Astrocyte (in vitro differentiated cells and primary cell): ENCODE measurements around the gene GIGYF1. TPM values are rescaled to one million over a fixed set of nuclear protein-coding genes. Genes with fewer than 3 reads are reported as not detected.
"Not testable (repeated sequence)": the region's sequence is repeated elsewhere in the genome, so short reads cannot be mapped to it uniquely, and the experiment has no call there.

ENCODE experiments used
- DNase-seq: peaks from one replicate; pipeline ENCODE4 v3.0.0-alpha.2; 2010; ENCODE audit warnings: low read depth
- FAIRE-seq: peaks from 2 replicates; lab custom pipeline; 2011; peaks lifted over from hg19 to GRCh38; lab: Jason Lieb, UNC
- H2AFZ ChIP-seq: 2 replicates; pipeline ENCODE4 v1.6.0; 2012; ENCODE audit warnings: low read depth, low read length, inconsistent platforms
- H3K27ac ChIP-seq: 2 replicates; pipeline ENCODE4 v1.5.1; 2011; ENCODE audit warnings: low read depth, low read length, inconsistent platforms
- H3K27me3 ChIP-seq: 2 replicates; pipeline ENCODE4 v1.6.0; 2011; ENCODE audit warnings: low read length, inconsistent platforms; ENCODE audit not compliant: insufficient read depth
- H3K36me3 ChIP-seq: 2 replicates; pipeline ENCODE4 v1.5.1; 2011; ENCODE audit warnings: low read length, inconsistent platforms; ENCODE audit not compliant: insufficient read depth
- H3K4me1 ChIP-seq: 2 replicates; pipeline ENCODE4 v1.5.1; 2011; ENCODE audit warnings: low read length, inconsistent platforms; ENCODE audit not compliant: insufficient read depth
- H3K4me2 ChIP-seq: 2 replicates; pipeline ENCODE4 v1.6.0; 2012; ENCODE audit warnings: low read length, inconsistent platforms
- H3K4me3 ChIP-seq: 2 replicates; pipeline ENCODE4 v1.5.1; 2011; ENCODE audit warnings: low read depth, mild to moderate bottlenecking, low read length, inconsistent platforms; ENCODE audit not compliant: insufficient read depth
- H3K79me2 ChIP-seq: 2 replicates; pipeline ENCODE4 v1.6.0; 2012; ENCODE audit warnings: mild to moderate bottlenecking, low read length, inconsistent platforms; ENCODE audit not compliant: insufficient read depth
- H3K9ac ChIP-seq: 2 replicates; pipeline ENCODE4 v1.6.0; 2012; ENCODE audit warnings: mild to moderate bottlenecking, low read length, inconsistent platforms
- H3K9me3 ChIP-seq: 2 replicates; pipeline ENCODE4 v1.5.1; 2012; ENCODE audit warnings: low read depth, mild to moderate bottlenecking, low read length, inconsistent platforms; ENCODE audit not compliant: insufficient read depth
- H4K20me1 ChIP-seq: 2 replicates; pipeline ENCODE4 v1.6.0; 2012; ENCODE audit warnings: low read length, inconsistent platforms; ENCODE audit not compliant: insufficient read depth
- H3K27ac Mint-ChIP-seq: one replicate; pipeline ENCODE4 v1.8.0; 2021; ENCODE audit warnings: mild to moderate bottlenecking, mixed read lengths; ENCODE audit not compliant: unreplicated experiment
- H3K27me3 Mint-ChIP-seq: one replicate; pipeline ENCODE4 v1.8.0; 2021; ENCODE audit warnings: low read depth, mixed read lengths; ENCODE audit not compliant: unreplicated experiment
- H3K36me3 Mint-ChIP-seq: one replicate; pipeline ENCODE4 v1.8.0; 2021; ENCODE audit warnings: low read depth, mixed read lengths; ENCODE audit not compliant: unreplicated experiment
- H3K4me1 Mint-ChIP-seq: one replicate; pipeline ENCODE4 v1.8.0; 2021; ENCODE audit warnings: low read depth, mixed read lengths; ENCODE audit not compliant: unreplicated experiment
- H3K4me3 Mint-ChIP-seq: one replicate; pipeline ENCODE4 v1.8.0; 2021; ENCODE audit warnings: mild to moderate bottlenecking, moderate library complexity, mixed read lengths; ENCODE audit not compliant: unreplicated experiment
- H3K9me3 Mint-ChIP-seq: one replicate; pipeline ENCODE4 v1.8.0; 2021; ENCODE audit warnings: mild to moderate bottlenecking, mixed read lengths; ENCODE audit not compliant: unreplicated experiment
- CTCF ChIP-seq: IDR thresholded peaks from 2 replicates; pipeline ENCODE4 v1.5.1; 2011; ENCODE audit warnings: low read depth, mild to moderate bottlenecking, inconsistent platforms, low read length, moderate library complexity; ENCODE audit not compliant: insufficient read depth
- EZH2 ChIP-seq: IDR thresholded peaks from 2 replicates; pipeline ENCODE4 v1.6.1; 2012; ENCODE audit warnings: mild to moderate bottlenecking, low read length, inconsistent platforms; ENCODE audit not compliant: insufficient read depth
- total RNA-seq: library from RNA; stranded (reverse); gene quantifications from 2 replicates; pipeline ENCODE4 v1.2.1, GENCODE V29; 2021

Gene GIGYF1
- total RNA-seq, 1 donor from 2014 or later: 23.2 TPM

DNA sequence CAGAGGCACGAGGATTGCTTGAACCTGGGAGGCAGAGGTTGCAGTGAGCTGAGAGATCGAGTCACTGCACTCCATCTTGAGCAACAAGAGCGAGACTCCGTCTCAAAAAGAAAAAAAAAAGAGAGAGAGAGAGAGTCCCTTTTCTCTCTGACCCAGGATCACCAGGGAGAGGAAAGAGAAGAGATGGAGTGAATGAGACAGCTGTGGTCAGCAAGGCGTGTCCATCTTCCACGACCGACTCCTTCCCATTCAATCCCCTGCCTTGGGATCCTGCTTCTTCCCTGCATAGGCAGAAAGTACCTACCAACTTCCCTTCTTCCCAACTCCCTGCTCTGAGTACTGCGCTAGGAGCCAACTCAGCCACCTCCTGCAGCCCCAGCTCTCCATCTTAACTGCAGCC lies 34.1 kb upstream of the GIGYF1 start:
- TF ChIP-seq CTCF: no peak
- TF ChIP-seq EZH2: no peak

GRCh38 chr7:100726996-100727761 lies 33.1 kb upstream of the GIGYF1 start:
- Histone ChIP-seq H3K9me3 (no peaks in the 10 kb centered on the region), H3K4me3 (no peak overlapping the region), H3K4me1 (peaks cover 15% of the 10 kb centered on the region), H3K9ac (no peak overlapping the region), H2AFZ (peak overlapping the region; percentile 35), H4K20me1 (no peaks in the 10 kb centered on the region), H3K79me2 (no peaks in the 10 kb centered on the region), H3K4me2 (no peak overlapping the region), H3K27me3 (peaks cover 20% of the 10 kb centered on the region), H3K27ac (no peak overlapping the region), H3K36me3 (no peaks in the 10 kb centered on the region)
- peaks cover 23% of the 10 kb centered on the region for H3K27me3 Mint-ChIP-seq
- H3K9me3 Mint-ChIP-seq: no peaks in the 10 kb centered on the region
- peak overlapping the region; percentile 37 for H3K4me3 Mint-ChIP-seq
- H3K4me1 Mint-ChIP-seq: peaks cover 8% of the 10 kb centered on the region
- FAIRE-seq (no peak), DNase-seq (peak; percentile 96)
- peak overlapping the region; percentile 12 for H3K27ac Mint-ChIP-seq
- TF ChIP-seq EZH2: no peak
- no peaks in the 10 kb centered on the region for H3K36me3 Mint-ChIP-seq

More for the DNA sequence above, 34.1 kb upstream of the GIGYF1 start:
- no peak overlapping the region for H3K4me3 ChIP-seq
- Mint-ChIP-seq H3K27ac (no peak overlapping the region), H3K4me3 (no peak overlapping the region), H3K36me3 (no peaks in the 10 kb centered on the region), H3K4me1 (peaks cover 8% of the 10 kb centered on the region), H3K27me3 (peaks cover 14% of the 10 kb centered on the region), H3K9me3 (no peaks in the 10 kb centered on the region)
- peaks cover 17% of the 10 kb centered on the region for H3K27me3 ChIP-seq
- H3K4me2 ChIP-seq: no peak overlapping the region
- H3K9me3 ChIP-seq: no peaks in the 10 kb centered on the region
- H3K27ac ChIP-seq: no peak overlapping the region
- no peaks in the 10 kb centered on the region for H4K20me1 ChIP-seq
- H3K4me1 ChIP-seq: peaks cover 15% of the 10 kb centered on the region
- no peaks in the 10 kb centered on the region for H3K79me2 ChIP-seq
- no peak overlapping the region for H3K9ac ChIP-seq
- FAIRE-seq (no peak), DNase-seq (no peak)
- no peak overlapping the region for H2AFZ ChIP-seq
- H3K36me3 ChIP-seq: no peaks in the 10 kb centered on the region

DNA sequence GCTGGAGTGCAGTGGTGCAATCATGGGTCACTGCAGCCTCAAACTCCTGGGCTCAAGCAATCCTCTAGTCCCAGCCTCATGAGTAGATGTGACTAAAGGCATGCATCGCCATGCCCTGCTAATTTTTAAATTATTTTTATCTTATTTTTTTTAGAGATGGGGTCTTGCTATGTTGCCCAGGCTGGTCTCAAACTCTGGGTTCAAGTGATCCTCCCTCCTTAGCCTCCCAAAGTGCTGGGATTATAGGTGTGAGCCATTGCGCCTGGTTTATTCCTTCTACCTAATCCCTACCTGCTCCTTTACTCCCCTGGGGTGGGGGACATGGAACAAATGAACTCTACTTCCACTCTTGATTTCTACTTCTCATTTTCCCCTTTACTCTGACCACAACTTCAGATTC lies 30.3 kb upstream of the GIGYF1 start:
- H2AFZ ChIP-seq, H3K36me3 ChIP-seq, DNase-seq, H3K79me2 ChIP-seq, H3K27ac Mint-ChIP-seq, H3K4me1 Mint-ChIP-seq, H3K36me3 Mint-ChIP-seq, H3K9me3 Mint-ChIP-seq, H3K4me3 Mint-ChIP-seq, H3K4me3 ChIP-seq, H3K27ac ChIP-seq, H3K4me2 ChIP-seq, H4K20me1 ChIP-seq, FAIRE-seq, H3K9me3 ChIP-seq, H3K9ac ChIP-seq: not testable (repeated sequence)
- H3K27me3 ChIP-seq: peaks cover 39% of the 10 kb centered on the region
- peaks cover 17% of the 10 kb centered on the region for H3K4me1 ChIP-seq
- H3K27me3 Mint-ChIP-seq: peaks cover 44% of the 10 kb centered on the region
